Measurements from ENCODE around the gene DNAH11. TPM values are rescaled to one million over a fixed set of nuclear protein-coding genes. Genes with fewer than 3 reads are reported as not detected.

Gene DNAH11
- total and polyA plus RNA-seq, 2 of the 4 experiments (the other 2 are of a cell fraction): not detected

DNA sequence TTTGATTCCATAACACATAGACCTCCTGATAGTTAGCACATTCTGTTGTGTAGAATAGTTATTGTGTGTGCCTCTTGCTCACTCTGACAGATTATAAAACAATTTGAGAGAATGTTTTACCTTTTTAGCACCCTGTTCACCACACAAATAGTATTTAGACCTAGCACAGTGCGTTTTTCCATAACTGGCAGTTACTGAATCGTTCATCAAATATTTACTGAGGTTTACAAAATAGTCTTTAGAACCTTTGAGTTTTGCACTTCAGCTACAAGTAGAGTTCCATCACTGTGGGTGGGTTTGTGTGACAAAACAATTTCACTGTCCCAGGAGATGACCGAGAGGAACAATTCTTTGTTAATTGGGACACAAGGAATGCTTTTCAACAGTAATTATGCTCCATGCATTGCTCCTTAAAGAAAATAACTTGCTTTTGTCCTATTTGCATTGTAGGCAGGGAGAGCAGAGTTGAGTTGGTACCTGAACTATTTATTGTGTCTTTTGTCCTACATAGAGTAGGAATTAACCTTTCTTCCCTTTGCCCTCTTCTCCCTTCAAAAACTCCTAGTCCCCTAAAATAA is 62.3 kb downstream of the DNAH11 start:
- BruUV-seq (replicated peaks): no TSS peak
- ATAC-seq (ENCODE audit: low read depth): no peak
- H3K4me1 ChIP-seq (ENCODE audit: control insufficient read depth, insufficient read depth, low read length): no peaks in the 10 kb centered on the region
- no peak overlapping the region for H3K4me2 ChIP-seq (ENCODE audit: low read depth, low read length)
- H2BK5ac ChIP-seq (ENCODE audit: low read depth, low read length, poor library complexity, severe bottlenecking): no peak overlapping the region
- no peak overlapping the region for H3K27ac ChIP-seq (ENCODE audit: insufficient read depth, low read length)
- ChIA-PET CTCF (no interaction called here), POLR2A (ENCODE audit: unreplicated experiment) (no interaction called here)
- H3K79me1 ChIP-seq (ENCODE audit: low read depth in 1 of 2, low read length in 2 of 2): no peaks in the 10 kb centered on the region
- H3K4ac ChIP-seq (ENCODE audit: low read depth, low read length): no peak overlapping the region
- no CpG with 5 or more reads among the region's 3 CpGs for WGBS, 2 experiments (ENCODE audit: extremely low coverage in 2 of 2, insufficient read length in 1 of 2)
- H2BK20ac ChIP-seq (ENCODE audit: low read depth, low read length): no peak overlapping the region
- H3K56ac ChIP-seq (ENCODE audit: extremely low read depth, insufficient read depth, low read length): no peak overlapping the region
- dilution Hi-C loops (cut with HindIII; ENCODE audit: low sequenced_read_pairs, unreplicated experiment) (no loop called here), in situ Hi-C loops (cut with MboI; ENCODE audit: low sequenced_read_pairs) (no loop called here), intact Hi-C loops (cut with micrococcal nuclease) (no loop called here)
- no peak overlapping the region for H4K91ac ChIP-seq (ENCODE audit: insufficient read depth, low read depth, low read length)
- H3K9me3 ChIP-seq (ENCODE audit: control insufficient read depth, insufficient read depth, low read length): no peaks in the 10 kb centered on the region
- H3K23ac ChIP-seq (ENCODE audit: low read depth, low read length): no peak overlapping the region
- no peaks in the 10 kb centered on the region for H3K9me1 ChIP-seq (ENCODE audit: insufficient read depth, low read length)
- H4K8ac ChIP-seq (ENCODE audit: low read depth in 2 of 2, low read length in 2 of 2): no peak overlapping the region
- DNase-seq: no peak
- no peak overlapping the region for H4K5ac ChIP-seq (ENCODE audit: low read depth, low read length)
- no peak for TF ChIP-seq RCOR1 (IDR thresholded peaks at IDR 0.05; ENCODE audit: insufficient replicate concordance, low read length)
- TF ChIP-seq RAD21 (IDR thresholded peaks at IDR 0.05; ENCODE audit: low read length): no peak
- no peak for TF ChIP-seq BHLHE40 (IDR thresholded peaks at IDR 0.05; ENCODE audit: low read depth, low read length)
- no peak for TF ChIP-seq MXI1 (IDR thresholded peaks at IDR 0.05; ENCODE audit: borderline replicate concordance, low read depth, low read length)
- no peak for TF ChIP-seq CHD1 (IDR thresholded peaks at IDR 0.05; ENCODE audit: low read depth, low read length)
- TF ChIP-seq MAFK (IDR thresholded peaks at IDR 0.05; ENCODE audit: low read depth, low read length): no peak
- no peak overlapping the region for H3K4me3 ChIP-seq (ENCODE audit: insufficient read depth, low read depth, low read length)
- H4K20me1 ChIP-seq (ENCODE audit: insufficient read depth, low read length): no peaks in the 10 kb centered on the region
- H3K18ac ChIP-seq (ENCODE audit: low read depth, low read length): no peak overlapping the region
- H3K36me3 ChIP-seq (ENCODE audit: control insufficient read depth, insufficient read depth, low read length): no peaks in the 10 kb centered on the region
- no peak overlapping the region for H2BK120ac ChIP-seq (ENCODE audit: low read depth, low read length)
- no peaks in the 10 kb centered on the region for H3K27me3 ChIP-seq (ENCODE audit: control insufficient read depth, insufficient read depth, low read length)
- H3K9ac ChIP-seq (ENCODE audit: low read depth, low read length): no peak overlapping the region
- H2AK9ac ChIP-seq (replicated peaks; ENCODE audit: low read depth, low read length, poor library complexity): no peak overlapping the region
- no peak overlapping the region for H2AFZ ChIP-seq (replicated peaks; ENCODE audit: low read length, poor library complexity)
- no peak overlapping the region for H3K14ac ChIP-seq (replicated peaks; ENCODE audit: low read depth, low read length)
- no peak overlapping the region for H2AK5ac ChIP-seq (ENCODE audit: low read depth, low read length)
- H2BK15ac ChIP-seq (ENCODE audit: low read depth, low read length): no peak overlapping the region

Measured in IMR-90 (cell line).